BJ (cell line): ENCODE data around the gene RBM34. TPM values are rescaled to one million over a fixed set of nuclear protein-coding genes. Genes with fewer than 3 reads are reported as not detected.

Experiments
- CTCF ChIA-PET: fragments of 350-600 bp; formaldehyde crosslinking; extraction: SDS; loops from one replicate; lab custom pipeline; 2021; ENCODE audit warnings: antibody characterized with exemption, inconsistent platforms; lab: Yijun Ruan, JAX
- POLR2A ChIA-PET: fragments of 300-600 bp; sonication (Branson Sonifier 250); formaldehyde crosslinking; extraction: SDS; loops from one replicate; lab custom pipeline; 2021; ENCODE audit warnings: antibody characterized with exemption; lab: Charles Lee
- DNase-seq: peaks from one replicate; pipeline ENCODE4 v3.0.0-alpha.2; 2011; ENCODE audit warnings: low read depth
- H3K27me3 ChIP-seq: 2 replicates; pipeline ENCODE4 v1.6.0; 2011; ENCODE audit warnings: low read length; ENCODE audit not compliant: control insufficient read depth, insufficient read depth
- H3K36me3 ChIP-seq: 2 replicates; pipeline ENCODE4 v1.5.1; 2011; ENCODE audit warnings: low read length; ENCODE audit not compliant: control insufficient read depth, insufficient read depth
- H3K4me3 ChIP-seq: 2 replicates; pipeline ENCODE4 v1.5.1; 2011; ENCODE audit warnings: low read depth, mild to moderate bottlenecking, control low read depth, low read length
- CTCF ChIP-seq: IDR thresholded peaks from 2 replicates; pipeline ENCODE4 v1.5.1; 2011; ENCODE audit warnings: low read depth, mild to moderate bottlenecking, control low read depth, inconsistent platforms, low read length, moderate library complexity; ENCODE audit not compliant: insufficient read depth
- polyA plus RNA-seq: library from polyadenylated mRNA; depleted of rRNA; stranded (reverse); fragments of >200 nt; gene quantifications from 2 replicates; pipeline ENCODE4 v1.2.3, GENCODE V29; 2011

Gene RBM34
- polyA plus RNA-seq, 1 experiment, result 24.4 TPM

- Histone ChIP-seq H3K36me3 (peaks cover 10% of the 10 kb centered on the region), H3K27me3 (no peaks in the 10 kb centered on the region), H3K4me3 (no peak overlapping the region)
- DNase-seq, result no peak
- ChIA-PET CTCF (no interaction called here), POLR2A (no interaction called here)
- no peak for TF ChIP-seq CTCF
Measured at GRCh38 chr1:235131961-235132360, 29.1 kb downstream of the RBM34 start.

GRCh38 chr1:235130766-235131270, 30.2 kb downstream of the RBM34 start:
- DNase-seq, result no peak
- Histone ChIP-seq H3K27me3 (no peaks in the 10 kb centered on the region), H3K36me3 (peaks cover 7% of the 10 kb centered on the region), H3K4me3 (no peak overlapping the region)
- ChIA-PET CTCF (interaction anchor here (1.3 kb wide), 1 partner anchor 26 kb away, joined by 3 read pairs; no protein-coding TSS in a partner anchor), POLR2A (no interaction called here)
- TF ChIP-seq CTCF, result no peak

DNA sequence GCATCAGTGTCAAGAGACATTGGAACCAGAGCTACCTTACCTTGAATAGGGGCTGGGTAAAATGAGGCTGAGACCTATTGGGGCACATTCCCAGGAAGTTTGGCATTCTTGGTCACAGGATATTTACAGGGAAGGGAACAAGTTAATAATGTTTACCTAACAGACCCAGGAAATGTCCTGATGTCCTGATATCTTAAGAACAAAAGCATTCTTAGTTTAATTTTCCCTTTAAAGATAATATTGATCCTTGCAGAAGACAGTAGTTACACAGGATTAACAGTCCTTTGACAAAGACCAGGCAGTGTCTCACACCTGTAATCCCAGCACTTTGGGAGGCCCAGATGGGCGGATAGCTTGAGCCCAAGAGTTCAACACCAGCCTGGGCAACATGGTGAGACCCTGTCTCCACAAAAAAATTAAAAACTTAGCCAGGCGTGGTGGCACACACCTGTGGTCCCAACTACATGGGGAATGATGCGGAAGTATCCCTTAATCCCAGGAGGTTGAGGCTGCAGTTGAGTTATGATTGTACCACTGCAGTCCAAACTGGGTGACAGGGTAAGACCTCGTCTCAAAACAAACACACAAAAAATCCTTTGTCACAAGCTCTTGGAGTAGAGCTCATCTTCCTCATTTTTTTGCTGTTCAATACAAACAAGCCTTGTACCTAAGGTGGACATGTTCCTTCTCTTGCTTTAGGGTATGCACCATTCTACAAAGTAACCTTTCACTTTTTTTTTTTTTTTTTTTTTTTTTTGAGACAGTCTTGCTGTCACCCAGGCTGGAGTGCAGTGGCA, 31.1 kb downstream of the RBM34 start:
- TF ChIP-seq CTCF, result no peak
- no peaks in the 10 kb centered on the region for H3K27me3 ChIP-seq
- H3K36me3 ChIP-seq, result peaks cover 3% of the 10 kb centered on the region
- no peak overlapping the region for H3K4me3 ChIP-seq
- no peak for DNase-seq
- ChIA-PET CTCF (interaction anchor here (1.2 to 1.3 kb wide), 2 partner anchors 10 to 25 kb away, joined by 3 read pairs; no protein-coding TSS in a partner anchor), POLR2A (no interaction called here)

GRCh38 chr1:235128456-235129328, 32.4 kb downstream of the RBM34 start, which contains the start of gene TOMM20:
TOMM20 (minus strand) TSS chr1:235128837; CDS start chr1:235128715, 122 bp downstream.
- CTCF ChIA-PET, result interaction anchor here (1.0 to 2.8 kb wide), 4 partner anchors 11 to 630 kb away, joined by 3 to 14 read pairs (median 4); no protein-coding TSS in a partner anchor
- DNase-seq, result peak; percentile 89
- Histone ChIP-seq H3K36me3 (peaks cover 1% of the 10 kb centered on the region; the same call in 1 of the 2 replicates), H3K27me3 (no peaks in the 10 kb centered on the region), H3K4me3 (peak within 1 kb of the TSS; percentile 96)
- no peak for TF ChIP-seq CTCF
- POLR2A ChIA-PET, result interaction anchor here (0.5 to 0.6 kb wide), 2 partner anchors 20 to 21 kb away, joined by 3 to 6 read pairs; no protein-coding TSS in a partner anchor
